HG02884 (cell line): ENCODE data around the gene MAPRE2.

Experiments used
- ATAC-seq: cut with Tn5 transposase; IDR thresholded peaks from one replicate; pipeline ENCODE4 v1.9.1; 2021; ENCODE audit warnings: mild to moderate bottlenecking, moderate library complexity; ENCODE audit not compliant: unreplicated experiment

MAPRE2 gene

GRCh38 chr18:35117951-35118411 lies 76.8 kb downstream of the MAPRE2 start:
- ATAC-seq, result no peak

GRCh38 chr18:35118641-35119040 lies 77.4 kb downstream of the MAPRE2 start:
- ATAC-seq, result no peak

- no peak for ATAC-seq
These were observed 79.8 kb downstream of the MAPRE2 start for GRCh38 chr18:35121038-35121437.

- no peak for ATAC-seq
These were observed 80.3 kb downstream of the MAPRE2 start for GRCh38 chr18:35121531-35121930.

- peak; percentile 75 for ATAC-seq
These were observed 81.5 kb downstream of the MAPRE2 start for GRCh38 chr18:35122586-35123224.

GRCh38 chr18:35123811-35124210 lies 82.6 kb downstream of the MAPRE2 start:
- ATAC-seq, result no peak

GRCh38 chr18:35127201-35127600 lies 86.0 kb downstream of the MAPRE2 start:
- no peak for ATAC-seq

GRCh38 chr18:35128675-35129074 lies 87.5 kb downstream of the MAPRE2 start:
- ATAC-seq, result no peak

GRCh38 chr18:35130236-35130635 lies 89.0 kb downstream of the MAPRE2 start:
- no peak for ATAC-seq

- no peak for ATAC-seq
These were observed 90.3 kb downstream of the MAPRE2 start for GRCh38 chr18:35131387-35132020.

GRCh38 chr18:35132021-35132902 lies 91.0 kb downstream of the MAPRE2 start:
- no peak for ATAC-seq

GRCh38 chr18:35134190-35134730 lies 93.0 kb downstream of the MAPRE2 start:
- no peak for ATAC-seq

- ATAC-seq, result no peak
These were observed 93.7 kb downstream of the MAPRE2 start for GRCh38 chr18:35134791-35135531.

GRCh38 chr18:35136248-35136647 lies 95.0 kb downstream of the MAPRE2 start:
- ATAC-seq, result no peak

GRCh38 chr18:35136885-35137284 lies 95.7 kb downstream of the MAPRE2 start:
- ATAC-seq, result no peak

- ATAC-seq, result no peak
These were observed 96.4 kb downstream of the MAPRE2 start for GRCh38 chr18:35137632-35138031.

- no peak for ATAC-seq
These were observed 97.6 kb downstream of the MAPRE2 start for GRCh38 chr18:35138773-35139172.

- no peak for ATAC-seq
These were observed 98.3 kb downstream of the MAPRE2 start for GRCh38 chr18:35139517-35139916.

GRCh38 chr18:35141077-35141476 lies 99.9 kb downstream of the MAPRE2 start:
- no peak for ATAC-seq

GRCh38 chr18:35141567-35142274 lies 100.5 kb downstream of the MAPRE2 start:
- ATAC-seq, result no peak
